GM12878 (cell line): ENCODE measurements around the gene KCNA4. TPM values are rescaled to one million over a fixed set of nuclear protein-coding genes. Genes with fewer than 3 reads are reported as not detected.

Experiments
- ATAC-seq: fragments of 200-7000 bp; cut with Tn5 transposase; 3 replicates; pipeline ENCODE4 v1.9.1; 2020; ENCODE audit warnings: mild to moderate bottlenecking, moderate library complexity
- BruUV-seq: library from RNA; stranded (reverse); fragments of 400-500 nt; replicated peaks from 2 replicates; lab custom pipeline; 2021; lab: Mats Ljungman, UMichigan
- CTCF ChIA-PET: fragments of 300-600 bp; sonication (Branson Sonifier 250); formaldehyde crosslinking; extraction: SDS; loops from one replicate; lab custom pipeline; 2021; ENCODE audit warnings: inconsistent platforms; lab: Yijun Ruan, JAX
- POLR2A ChIA-PET: fragments of 350-600 bp; formaldehyde crosslinking; extraction: SDS; loops from one replicate; lab custom pipeline; 2021; ENCODE audit warnings: inconsistent platforms; lab: Charles Lee
- RAD21 ChIA-PET: fragments of 300-600 bp; sonication (Branson Sonifier 250); formaldehyde crosslinking; loops from one replicate; lab custom pipeline; 2023; ENCODE audit warnings: antibody characterized with exemption; ENCODE audit not compliant: unreplicated experiment; lab: Charles Lee
- SMC1A ChIA-PET: fragments of 300-600 bp; sonication (Branson Sonifier 250); formaldehyde crosslinking; loops from one replicate; lab custom pipeline; 2023; ENCODE audit not compliant: unreplicated experiment, uncharacterized antibody; lab: Charles Lee
- DNase-seq: peaks from one replicate; pipeline ENCODE4 v3.0.0-alpha.2; 2011; ENCODE audit warnings: low read depth, low spot score
- FAIRE-seq: peaks from 3 replicates; lab custom pipeline; 2011; peaks lifted over from hg19 to GRCh38; lab: Jason Lieb, UNC
- H2AFZ ChIP-seq: 2 replicates; pipeline ENCODE4 v1.6.0; 2011; ENCODE audit warnings: low read depth, low read length, control low read depth; ENCODE audit not compliant: control insufficient read depth
- H3K27ac ChIP-seq: 2 replicates; pipeline ENCODE4 v1.5.1; 2011; ENCODE audit warnings: control low read depth; ENCODE audit not compliant: control insufficient read depth, insufficient read depth
- H3K27me3 ChIP-seq, 2 experiments: replicated peaks in 1 of 2; 2 replicates each; pipeline versions ENCODE4 v1.6.0 to v1.6.1; 2011; ENCODE audit warnings: low read length in 1 of 2; ENCODE audit not compliant: control insufficient read depth in 2 of 2, insufficient read depth in 2 of 2
- H3K36me3 ChIP-seq, 2 experiments: 2 replicates each; pipeline ENCODE4 v1.5.1; 2011; ENCODE audit warnings: low read length in 1 of 2; ENCODE audit not compliant: control insufficient read depth in 2 of 2, insufficient read depth in 2 of 2
- H3K4me1 ChIP-seq: 2 replicates; pipeline ENCODE4 v1.6.1; 2011; ENCODE audit warnings: mild to moderate bottlenecking, low read length, moderate library complexity, mixed read lengths; ENCODE audit not compliant: control insufficient read depth, insufficient read depth
- H3K4me2 ChIP-seq: 2 replicates; pipeline ENCODE4 v1.6.0; 2011; ENCODE audit warnings: control low read depth; ENCODE audit not compliant: control insufficient read depth, insufficient read depth
- H3K4me3 ChIP-seq: fragments of 200-600 bp; sonication (generic); 2 replicates; pipeline ENCODE4 v1.5.1; 2016
- H3K79me2 ChIP-seq: 2 replicates; pipeline ENCODE4 v1.6.0; 2011; ENCODE audit warnings: low read length; ENCODE audit not compliant: control insufficient read depth, insufficient read depth
- H3K9ac ChIP-seq: 2 replicates; pipeline ENCODE4 v1.8.0; 2011; ENCODE audit warnings: low read length, control low read depth, mixed read lengths; ENCODE audit not compliant: control insufficient read depth, insufficient read depth
- H3K9me3 ChIP-seq: replicated peaks from 3 replicates; pipeline ENCODE4 v1.5.1; 2011; ENCODE audit warnings: mild to moderate bottlenecking, low read length; ENCODE audit not compliant: control insufficient read depth, insufficient read depth
- H4K20me1 ChIP-seq: 2 replicates; pipeline ENCODE4 v1.6.0; 2011; ENCODE audit not compliant: control insufficient read depth, insufficient read depth
- TBL1XR1 ChIP-seq: IDR thresholded peaks from 2 replicates; pipeline ENCODE4 v1.6.1; 2012; ENCODE audit warnings: low read depth, low read length, improper control_type of control experiment
- ZNF622 ChIP-seq: fragments of 450-650 bp; IDR thresholded peaks from 2 replicates; pipeline ENCODE4 v1.6.1; 2017; ENCODE audit warnings: mild to moderate bottlenecking, inconsistent platforms
- WGBS: methylation state at CpG from one replicate; pipeline ENCODE4 v1.1.6; 2016; ENCODE audit warnings: low lambda C conversion rate; ENCODE audit not compliant: insufficient replicate concordance, insufficient coverage; ENCODE audit errors: missing lambda C conversion rate; 5-methylcytosine and 5-hydroxymethylcytosine counted together
- in situ Hi-C: fragments of 300-500 bp; cut with MboI; formaldehyde crosslinking; loops from 9 replicates; pipeline ENCODE4 v1.14.3; 2018; ENCODE audit warnings: mixed read lengths
- intact Hi-C: fragments of 100-400 bp; cut with micrococcal nuclease; formaldehyde crosslinking; loops from one replicate; pipeline ENCODE4 v1.14.2; 2022; ENCODE audit not compliant: unreplicated experiment
- polyA plus RNA-seq, 11 experiments: library from polyadenylated mRNA; depleted of rRNA in 4 of 11; unstranded in 6 of 11; stranded (reverse) in 5 of 11; fragments of >200 nt; fragmentation: Nextera tagmentation in 4 of 11; fragmentation: Illumina TruSeq in 1 of 11; extraction: Ambion mirVana in 4 of 11; extraction: Trizol in 1 of 11; gene quantifications; 1 replicate in 1 of 11; 2 replicates in 10 of 11; pipeline versions ENCODE4 v1.2.1 to v1.2.3, GENCODE V29; 2011 to 2016; ENCODE audit warnings: inconsistent platforms in 2 of 11, missing spikeins in 2 of 11, low read depth in 1 of 11
- total RNA-seq, 4 experiments: library from RNA; depleted of rRNA in 3 of 4; stranded (reverse); fragments of >200 nt in 3 of 4; fragmentation: Illumina TruSeq in 1 of 4; extraction: Trizol in 1 of 4; gene quantifications; 2 replicates each; pipeline versions ENCODE4 v1.2.1 to v1.2.3, GENCODE V29; 2013 to 2021
- TF ChIP-seq, protein P1 (sequence below): IDR thresholded peaks from 2 replicates; pipeline ENCODE4 v1.6.1; 2011; ENCODE audit warnings: borderline replicate concordance, low read depth, mild to moderate bottlenecking, moderate library complexity, mixed read lengths, low read length; ENCODE audit not compliant: insufficient read depth; ENCODE audit errors: extremely low read length
- TF ChIP-seq, protein P2 (sequence below): fragments of 450-650 bp; IDR thresholded peaks from 2 replicates; pipeline ENCODE4 v1.6.1; 2014; ENCODE audit warnings: mild to moderate bottlenecking
- TF ChIP-seq, protein P3 (sequence below): fragments of 450-650 bp; IDR thresholded peaks from 2 replicates; pipeline ENCODE4 v1.6.1; 2017; ENCODE audit warnings: borderline replicate concordance
- TF ChIP-seq, protein P4 (sequence below): IDR thresholded peaks from 2 replicates; pipeline ENCODE4 v1.6.1; 2011; ENCODE audit warnings: borderline replicate concordance, low read depth, mild to moderate bottlenecking, moderate library complexity, low read length; ENCODE audit not compliant: insufficient read depth, poor library complexity, severe bottlenecking

Gene KCNA4
- total and polyA plus RNA-seq, 10 of the 15 experiments (the other 5 are each of a cell fraction or from before 2014, with no cell fraction given) = not detected

DNA sequence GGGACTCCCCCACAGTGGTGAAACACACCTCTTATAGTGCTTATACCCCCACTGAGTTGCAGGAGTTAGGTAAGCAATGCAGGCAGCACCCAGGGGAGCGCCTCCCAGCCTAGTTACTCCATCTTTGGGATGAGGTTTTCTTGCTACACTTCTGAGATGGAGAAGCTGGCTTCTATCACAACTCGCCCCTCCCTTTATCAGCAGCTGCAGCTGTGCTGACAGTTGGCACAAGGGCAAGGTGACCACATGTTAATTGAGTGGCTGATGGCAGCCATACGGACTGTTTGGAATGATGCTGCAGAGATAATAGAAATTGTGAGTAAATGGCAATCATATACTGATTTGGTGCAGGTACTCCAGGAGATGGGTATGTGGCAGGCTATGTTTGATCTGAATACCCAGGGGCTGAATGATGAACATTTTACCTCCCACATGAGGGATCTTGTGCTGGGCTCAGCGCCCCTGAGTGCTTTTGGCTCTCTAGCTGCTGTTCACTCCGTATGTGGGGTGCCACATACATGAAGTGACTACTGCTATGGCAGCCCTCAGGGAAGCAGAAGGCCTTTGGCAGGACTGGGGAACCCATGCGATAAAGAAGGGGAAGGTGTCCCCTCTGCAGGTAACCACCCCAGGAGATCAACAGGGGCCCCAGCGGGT, 29.2 kb upstream of the KCNA4 start:
- Histone ChIP-seq H3K4me3 (no peak overlapping the region), H3K36me3 (no peaks in the 10 kb centered on the region), H3K9ac (no peak overlapping the region), H3K27me3 (no peaks in the 10 kb centered on the region), H4K20me1 (no peaks in the 10 kb centered on the region), H3K79me2 (no peaks in the 10 kb centered on the region), H2AFZ (no peak overlapping the region), H3K4me1 (no peaks in the 10 kb centered on the region), H3K4me2 (no peak overlapping the region), H3K9me3 (no peaks in the 10 kb centered on the region), H3K27ac (no peak overlapping the region)
- CTCF ChIA-PET = no interaction called here
- POLR2A ChIA-PET = no interaction called here
- FAIRE-seq = no peak
- in situ Hi-C loops = no loop called here
- RAD21 ChIA-PET = no interaction called here
- 5% methylated on average over 7 of the region's 7 CpGs for WGBS
- DNase-seq = no peak
- no TSS peak for BruUV-seq
- intact Hi-C loops = loop anchor here (2.0 kb wide), 1 partner anchor 97 kb away; no protein-coding TSS in a partner anchor
- TF ChIP-seq, protein P1, sequence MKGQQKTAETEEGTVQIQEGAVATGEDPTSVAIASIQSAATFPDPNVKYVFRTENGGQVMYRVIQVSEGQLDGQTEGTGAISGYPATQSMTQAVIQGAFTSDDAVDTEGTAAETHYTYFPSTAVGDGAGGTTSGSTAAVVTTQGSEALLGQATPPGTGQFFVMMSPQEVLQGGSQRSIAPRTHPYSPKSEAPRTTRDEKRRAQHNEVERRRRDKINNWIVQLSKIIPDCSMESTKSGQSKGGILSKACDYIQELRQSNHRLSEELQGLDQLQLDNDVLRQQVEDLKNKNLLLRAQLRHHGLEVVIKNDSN = no peak
- TF ChIP-seq ZNF622 (no peak), TBL1XR1 (no peak)
- TF ChIP-seq, protein P2, sequence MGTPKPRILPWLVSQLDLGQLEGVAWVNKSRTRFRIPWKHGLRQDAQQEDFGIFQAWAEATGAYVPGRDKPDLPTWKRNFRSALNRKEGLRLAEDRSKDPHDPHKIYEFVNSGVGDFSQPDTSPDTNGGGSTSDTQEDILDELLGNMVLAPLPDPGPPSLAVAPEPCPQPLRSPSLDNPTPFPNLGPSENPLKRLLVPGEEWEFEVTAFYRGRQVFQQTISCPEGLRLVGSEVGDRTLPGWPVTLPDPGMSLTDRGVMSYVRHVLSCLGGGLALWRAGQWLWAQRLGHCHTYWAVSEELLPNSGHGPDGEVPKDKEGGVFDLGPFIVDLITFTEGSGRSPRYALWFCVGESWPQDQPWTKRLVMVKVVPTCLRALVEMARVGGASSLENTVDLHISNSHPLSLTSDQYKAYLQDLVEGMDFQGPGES = no peak
- TF ChIP-seq, protein P3, sequence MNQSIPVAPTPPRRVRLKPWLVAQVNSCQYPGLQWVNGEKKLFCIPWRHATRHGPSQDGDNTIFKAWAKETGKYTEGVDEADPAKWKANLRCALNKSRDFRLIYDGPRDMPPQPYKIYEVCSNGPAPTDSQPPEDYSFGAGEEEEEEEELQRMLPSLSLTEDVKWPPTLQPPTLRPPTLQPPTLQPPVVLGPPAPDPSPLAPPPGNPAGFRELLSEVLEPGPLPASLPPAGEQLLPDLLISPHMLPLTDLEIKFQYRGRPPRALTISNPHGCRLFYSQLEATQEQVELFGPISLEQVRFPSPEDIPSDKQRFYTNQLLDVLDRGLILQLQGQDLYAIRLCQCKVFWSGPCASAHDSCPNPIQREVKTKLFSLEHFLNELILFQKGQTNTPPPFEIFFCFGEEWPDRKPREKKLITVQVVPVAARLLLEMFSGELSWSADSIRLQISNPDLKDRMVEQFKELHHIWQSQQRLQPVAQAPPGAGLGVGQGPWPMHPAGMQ = no peak
- TF ChIP-seq, protein P4, sequence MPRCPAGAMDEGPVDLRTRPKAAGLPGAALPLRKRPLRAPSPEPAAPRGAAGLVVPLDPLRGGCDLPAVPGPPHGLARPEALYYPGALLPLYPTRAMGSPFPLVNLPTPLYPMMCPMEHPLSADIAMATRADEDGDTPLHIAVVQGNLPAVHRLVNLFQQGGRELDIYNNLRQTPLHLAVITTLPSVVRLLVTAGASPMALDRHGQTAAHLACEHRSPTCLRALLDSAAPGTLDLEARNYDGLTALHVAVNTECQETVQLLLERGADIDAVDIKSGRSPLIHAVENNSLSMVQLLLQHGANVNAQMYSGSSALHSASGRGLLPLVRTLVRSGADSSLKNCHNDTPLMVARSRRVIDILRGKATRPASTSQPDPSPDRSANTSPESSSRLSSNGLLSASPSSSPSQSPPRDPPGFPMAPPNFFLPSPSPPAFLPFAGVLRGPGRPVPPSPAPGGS = no peak
- SMC1A ChIA-PET = interaction anchor here (1.6 kb wide), 1 partner anchor 17 kb away, joined by 5 read pairs; no protein-coding TSS in a partner anchor
- peak; percentile 22; the same call in 2 of the 3 replicates for ATAC-seq
